C1 segment of cervical spinal cord (tissue), 14 donors: Measurements from ENCODE around the gene KIRREL3.

Source experiments
- DNase-seq, 14 donors: peaks; one replicate each; lab custom pipeline; 2025; lab: John Stamatoyannopoulos, UW

The KIRREL3 gene

DNA sequence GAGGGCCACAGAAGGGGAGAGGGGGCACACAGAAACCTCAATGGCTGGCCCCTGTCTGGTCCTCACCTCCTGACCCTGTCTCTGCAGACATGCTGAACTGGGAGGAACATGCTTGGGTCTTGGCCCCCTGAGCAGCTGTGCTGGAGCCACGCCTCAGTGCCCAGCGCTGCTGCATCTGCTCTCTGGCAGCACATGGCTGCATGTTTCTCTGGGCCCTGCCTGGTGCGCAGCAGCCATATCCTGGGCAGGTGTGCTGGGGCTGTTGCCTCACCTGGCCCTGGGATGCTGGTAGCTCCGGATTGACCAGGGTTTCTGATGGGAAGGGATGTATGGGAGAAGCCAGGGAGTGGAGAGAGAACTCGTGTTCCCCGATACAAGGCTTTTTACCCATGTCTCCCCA is 397.1 kb downstream of the KIRREL3 start:
- DNase-seq: peak in 1 of 14 donors; percentile 42

DNA sequence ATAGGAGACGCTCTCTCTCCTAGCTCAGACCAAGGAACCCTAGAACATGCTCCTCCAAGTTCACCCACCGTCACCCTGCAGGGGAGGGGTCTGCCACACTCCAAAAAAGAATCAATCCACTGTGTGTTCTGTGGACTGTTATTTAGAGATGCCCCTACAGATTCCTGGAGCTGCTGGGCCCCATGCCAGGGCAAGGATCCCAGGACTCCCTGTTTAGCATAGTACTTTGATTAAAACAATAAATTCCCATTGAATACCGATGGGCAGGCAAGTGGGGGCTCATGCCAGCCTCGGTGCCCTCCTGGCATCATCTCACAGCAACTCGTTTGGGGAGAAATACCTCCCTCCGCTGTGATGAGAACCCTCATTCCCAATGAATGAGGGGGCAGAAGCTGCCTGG is 397.6 kb downstream of the KIRREL3 start:
- DNase-seq: peak in 3 of 14 donors; percentile 6 to 62 (median 30)

DNA sequence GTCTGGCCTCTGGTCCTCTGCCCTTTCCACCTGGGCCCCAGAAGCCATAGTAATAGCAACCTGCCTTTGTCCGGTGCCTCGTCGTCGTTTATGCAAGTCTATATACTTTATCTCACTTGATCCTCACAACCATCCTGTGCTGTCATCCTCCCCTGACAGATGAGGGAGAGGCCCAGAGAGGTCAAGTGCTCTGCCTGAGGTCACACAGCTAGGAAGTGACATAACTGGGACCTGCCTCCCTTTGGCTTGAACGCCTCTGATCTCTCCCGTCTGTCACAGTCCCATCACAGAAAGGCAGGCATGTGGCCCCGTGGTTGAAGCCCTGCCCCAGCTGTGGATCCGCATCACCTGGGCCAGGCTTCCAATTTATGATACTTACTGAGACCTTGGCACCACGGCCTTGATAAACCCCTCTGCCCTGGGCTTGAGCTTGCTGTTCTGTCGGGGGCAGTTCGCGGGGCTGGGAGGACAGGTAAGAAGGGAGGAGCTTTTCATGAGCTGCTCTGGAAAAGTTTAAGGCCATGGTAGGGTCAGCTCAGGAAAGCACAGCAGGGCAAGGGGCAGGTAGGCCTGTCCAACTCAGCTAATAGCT is 398.1 kb downstream of the KIRREL3 start:
- no peak for DNase-seq

DNA sequence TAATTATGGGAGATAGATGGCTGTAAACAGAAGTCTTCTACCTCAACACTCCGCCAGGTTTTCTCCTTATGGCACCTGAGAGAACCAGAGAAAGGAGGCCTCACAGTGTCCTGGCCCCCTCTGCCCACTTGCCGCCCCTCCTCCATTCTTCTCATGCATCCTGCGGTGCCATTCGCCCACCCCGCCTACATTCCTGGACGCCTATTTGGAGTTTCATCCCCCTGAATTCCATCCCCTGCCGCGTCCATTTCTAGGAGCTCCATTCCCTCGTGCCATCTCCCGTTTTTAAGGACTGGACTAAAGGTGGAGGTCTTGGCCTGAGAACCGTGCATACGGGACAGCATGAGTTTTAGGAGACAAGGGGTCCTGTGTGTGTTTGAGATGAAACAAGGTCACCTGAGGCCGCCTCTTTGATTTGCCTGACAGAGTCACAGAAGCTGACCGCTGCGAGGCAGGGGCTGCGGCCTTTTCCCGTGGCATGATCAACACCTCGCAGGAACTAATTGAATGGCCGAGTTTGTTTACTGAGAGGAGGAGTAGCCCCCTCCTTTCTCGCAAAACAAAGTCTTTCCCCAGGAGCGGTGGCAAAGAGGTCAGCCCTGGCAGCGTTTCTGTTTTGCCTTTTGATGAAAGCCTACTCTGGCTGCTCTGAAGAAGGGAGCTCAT is 398.9 kb downstream of the KIRREL3 start:
- no peak for DNase-seq

DNA sequence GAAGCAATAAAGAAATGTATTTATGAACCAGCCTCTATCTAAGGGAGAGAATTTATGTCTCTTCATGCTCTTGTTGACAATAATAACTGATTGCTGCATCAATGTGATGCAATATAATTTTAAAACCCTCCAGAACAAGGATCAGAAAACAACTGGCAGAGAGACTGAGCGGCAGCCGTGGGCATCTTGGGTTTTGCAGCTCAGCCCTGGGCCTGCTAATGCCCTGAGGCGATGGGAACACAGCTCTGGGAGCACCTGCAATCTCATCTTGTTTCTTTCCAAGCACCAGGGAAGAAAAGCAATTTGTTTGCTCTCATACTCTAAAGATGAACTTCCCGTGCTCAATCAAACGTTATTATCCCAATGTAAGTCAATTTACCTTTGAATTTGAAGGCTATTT is 399.4 kb downstream of the KIRREL3 start:
- DNase-seq: no peak

DNA sequence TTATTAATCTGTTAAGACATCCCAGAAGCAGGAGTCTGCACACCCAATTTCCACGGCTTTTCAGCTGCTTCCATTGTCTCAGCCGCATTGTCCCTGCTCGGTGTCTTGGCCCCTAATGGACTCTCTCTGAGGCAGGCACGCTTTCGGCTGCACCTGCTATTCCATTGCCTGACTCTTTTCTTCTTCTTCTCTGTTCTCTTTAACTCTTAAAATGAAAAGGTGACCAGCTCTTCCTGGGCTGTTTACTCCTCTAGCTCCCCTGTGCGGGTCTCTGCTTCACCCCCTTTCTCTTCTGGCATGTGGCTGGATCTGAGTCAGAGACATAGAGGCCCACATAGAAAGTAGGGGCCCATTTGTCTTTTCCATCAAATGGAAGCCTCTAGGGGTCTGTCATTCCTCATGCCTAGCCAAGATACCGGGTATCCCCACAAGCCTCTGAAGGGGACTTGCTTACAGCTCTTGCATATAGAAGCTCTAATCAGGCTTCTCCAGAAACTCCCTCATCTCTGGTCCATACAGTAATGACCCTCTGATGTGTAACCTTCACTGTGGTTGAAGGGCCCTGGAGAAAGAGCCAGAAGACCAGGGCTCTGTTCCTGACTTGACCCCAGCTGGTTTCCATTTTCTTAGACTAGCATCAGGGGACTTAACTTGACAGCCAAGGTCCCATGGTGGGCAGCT is 401.2 kb downstream of the KIRREL3 start:
- DNase-seq: no peak

DNA sequence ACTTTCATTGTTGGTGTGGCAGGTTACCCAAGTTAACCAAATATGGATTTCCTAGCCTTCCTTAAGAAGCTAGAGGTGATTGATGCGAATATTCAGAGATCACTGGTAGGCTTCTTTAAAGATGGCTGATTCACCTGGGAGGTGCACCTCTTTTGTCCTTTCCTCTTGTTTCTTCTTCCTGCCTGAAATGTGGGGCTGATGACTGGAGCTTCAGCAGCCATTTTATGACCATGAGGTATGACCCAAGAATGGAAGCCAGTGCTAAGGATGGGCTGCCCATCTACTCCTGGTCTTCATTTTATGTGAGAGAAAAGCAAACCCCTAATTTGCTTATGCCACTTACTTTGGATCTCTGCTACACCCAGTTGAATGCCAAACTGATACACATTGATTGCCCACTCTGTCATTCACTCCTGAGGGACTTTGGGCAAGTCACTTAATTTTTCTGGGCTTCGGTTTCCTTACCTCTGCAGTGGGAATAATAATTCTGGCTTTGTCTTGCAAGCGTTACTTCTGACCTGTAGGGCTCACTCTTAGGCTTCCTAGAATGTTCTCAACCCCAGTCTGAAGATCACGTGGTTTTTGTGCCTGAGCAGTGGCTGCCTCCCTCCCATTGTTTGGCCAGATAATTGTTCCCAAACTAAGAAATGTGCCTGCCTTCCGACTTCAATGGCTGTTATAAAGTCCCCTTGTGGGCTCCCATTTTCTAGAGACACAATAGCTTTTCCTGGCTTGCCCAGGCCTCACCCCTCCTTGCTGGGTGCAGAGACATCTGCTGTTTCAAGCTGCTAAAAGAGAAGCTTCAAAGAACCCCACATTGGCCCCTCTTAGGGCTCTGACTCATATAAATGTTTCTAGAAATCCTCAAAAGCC is 402.0 kb downstream of the KIRREL3 start:
- DNase-seq: no peak

DNA sequence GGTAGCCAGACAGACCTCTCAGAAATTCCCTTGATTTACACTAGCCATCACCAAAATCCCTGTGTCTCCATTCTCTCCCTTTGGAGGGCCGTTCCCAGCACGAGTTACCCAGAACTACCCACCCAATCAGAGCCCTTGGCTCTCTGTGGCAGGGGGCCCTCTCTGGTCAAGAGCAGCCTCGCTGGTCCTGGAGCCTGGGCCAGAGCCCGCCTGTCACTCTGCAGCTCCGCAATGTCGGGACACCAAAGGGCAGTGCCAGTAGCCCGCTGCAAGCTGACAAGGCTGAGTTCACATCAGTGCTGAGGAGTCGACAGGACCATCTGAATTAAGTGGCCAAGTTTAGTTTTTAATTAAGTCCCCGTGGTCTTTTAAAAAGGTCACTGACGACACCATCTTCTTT is 403.5 kb downstream of the KIRREL3 start:
- no peak for DNase-seq

DNA sequence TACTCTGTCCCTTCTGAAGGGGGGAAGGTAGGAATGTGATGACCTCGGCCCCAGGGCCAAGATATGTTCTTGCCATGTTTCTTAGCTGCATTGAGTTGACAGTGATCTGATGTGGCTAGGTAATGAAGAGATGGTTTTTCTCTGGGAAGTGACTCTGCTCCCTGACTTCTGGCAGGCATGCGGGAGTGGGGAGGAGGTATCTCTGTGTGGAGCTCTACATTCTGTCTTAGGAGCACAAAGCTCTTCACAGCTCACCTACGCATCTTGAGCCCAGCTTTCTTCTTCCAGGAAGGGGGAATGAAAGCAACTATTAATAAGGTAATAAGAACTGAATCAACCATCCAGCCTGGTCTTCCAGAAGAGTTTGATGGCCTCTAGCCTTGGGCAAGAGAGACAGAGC is 404.1 kb downstream of the KIRREL3 start:
- no peak for DNase-seq

DNA sequence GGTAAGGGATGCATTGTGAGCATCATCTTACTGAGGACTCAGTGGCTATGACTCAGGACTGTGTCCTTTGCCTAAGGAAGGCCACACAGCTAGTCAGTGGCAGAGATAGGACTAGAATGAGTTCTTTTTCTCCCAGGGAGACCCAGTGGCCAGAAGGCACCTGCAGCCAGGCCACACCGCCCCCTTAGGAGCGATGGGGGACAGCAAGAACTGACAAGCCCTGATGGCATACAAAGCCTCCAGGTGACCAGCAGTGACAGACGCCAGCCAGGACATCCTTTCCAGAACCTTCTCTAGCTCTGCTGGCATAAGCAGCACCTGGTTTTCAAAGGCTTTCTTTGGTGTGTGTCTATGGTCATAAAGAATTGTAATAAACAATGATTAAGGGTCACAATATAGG is 405.0 kb downstream of the KIRREL3 start:
- DNase-seq: no peak

DNA sequence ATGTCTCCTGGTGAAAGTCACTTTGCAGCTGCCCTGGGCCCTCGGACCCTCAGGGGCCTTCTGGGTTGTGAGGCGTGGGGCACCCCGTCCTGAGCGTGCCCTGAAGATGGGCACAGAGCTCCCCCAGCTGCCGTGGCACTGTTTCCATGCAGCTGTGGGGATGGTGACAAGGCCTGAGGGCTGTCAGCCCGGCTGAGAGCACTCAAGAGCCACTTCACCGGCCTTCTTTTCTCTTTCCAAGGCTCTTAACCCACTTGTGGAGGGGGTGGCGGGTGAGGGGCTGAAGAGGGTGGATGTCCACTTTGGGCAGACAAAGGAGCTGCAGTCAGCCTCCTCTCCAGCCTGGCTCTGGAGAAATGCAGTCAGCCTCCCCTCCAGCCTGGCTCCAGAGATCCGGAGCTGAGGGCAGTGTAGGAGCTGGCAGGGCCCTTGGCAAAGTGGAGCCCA is 405.6 kb downstream of the KIRREL3 start:
- peak in 1 of 14 donors; percentile 6 for DNase-seq

DNA sequence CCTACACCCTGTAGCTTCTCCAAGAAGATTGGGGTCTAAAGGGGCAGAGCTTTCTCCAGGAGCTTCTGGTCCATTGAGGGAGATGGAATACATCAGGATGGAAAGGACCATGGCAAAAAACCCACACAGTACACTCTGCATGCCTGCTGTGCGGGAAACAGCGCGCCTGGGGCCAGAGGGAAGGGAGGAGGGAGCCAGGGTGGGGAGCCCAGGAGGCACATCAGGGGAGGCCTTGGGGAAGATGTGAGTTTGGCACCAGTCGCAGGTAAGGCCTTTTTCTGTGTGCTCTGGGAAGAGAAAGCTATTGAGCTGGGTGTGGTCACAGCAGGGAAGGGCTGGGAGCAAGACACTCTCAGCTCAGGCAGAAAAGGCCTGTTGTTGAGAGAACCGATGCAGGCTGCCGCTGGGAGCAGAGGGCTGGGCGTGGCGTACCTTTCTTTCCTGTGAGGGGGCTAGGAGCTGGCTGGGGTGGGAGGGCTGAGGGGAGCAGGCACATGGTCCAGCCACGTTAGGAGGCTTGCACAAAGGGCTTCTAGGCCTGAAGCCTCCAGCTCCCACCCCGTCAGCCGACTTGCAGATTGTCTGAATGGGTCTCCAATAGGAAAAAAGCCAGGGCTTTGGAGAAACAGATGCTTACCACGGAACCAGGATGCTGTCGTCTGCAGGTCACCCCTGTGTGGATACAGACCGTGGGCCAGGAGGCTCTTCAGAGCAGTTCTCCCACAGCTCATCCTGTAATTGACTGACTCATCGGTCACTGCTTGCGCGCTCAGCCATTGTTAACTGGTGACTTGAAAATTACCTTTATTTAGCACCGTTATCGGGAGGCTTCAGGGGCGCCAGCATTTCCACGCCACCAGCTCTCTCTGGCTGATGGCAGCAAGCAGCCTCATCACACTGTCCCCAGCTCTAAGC is 407.8 kb downstream of the KIRREL3 start:
- DNase-seq: no peak

DNA sequence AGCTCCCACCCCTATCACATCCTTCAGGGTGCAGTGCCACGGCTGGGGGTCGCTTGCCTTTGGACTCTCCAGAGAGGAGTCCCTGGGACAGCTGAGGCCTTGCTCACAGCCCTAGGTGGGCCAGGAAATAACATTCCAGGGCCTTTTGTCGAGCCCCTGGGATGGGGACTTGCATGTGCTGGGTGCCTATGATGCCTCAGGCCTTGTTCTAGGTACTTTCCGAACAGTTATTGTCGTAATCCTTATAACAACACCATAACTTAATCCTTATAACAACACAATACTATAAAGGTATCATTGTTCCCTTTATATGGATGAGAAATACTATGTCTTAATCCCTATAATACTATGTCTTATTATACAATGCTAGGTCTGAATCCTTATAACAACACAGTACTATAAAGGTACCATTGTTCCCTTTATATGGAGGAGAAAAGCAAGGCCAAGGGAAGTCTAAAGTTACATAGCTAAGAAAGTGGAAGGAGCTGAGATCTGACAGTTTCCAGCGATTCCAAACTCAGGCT is 408.5 kb downstream of the KIRREL3 start:
- no peak for DNase-seq

DNA sequence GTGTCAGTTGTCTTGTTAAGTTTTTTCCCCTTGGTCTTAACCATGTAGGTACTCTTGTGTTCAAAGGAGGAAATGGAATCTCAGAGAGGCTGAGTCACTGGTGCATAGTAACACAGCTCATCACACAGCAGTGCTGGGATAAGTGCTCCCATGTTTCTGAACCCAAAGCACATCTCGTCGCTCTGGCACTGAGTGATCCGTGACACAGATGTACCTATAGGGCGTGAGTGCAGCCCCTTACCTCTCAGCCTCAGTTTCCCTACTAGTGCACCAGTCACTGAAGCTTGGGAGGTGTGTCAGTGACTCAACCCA is 411.1 kb downstream of the KIRREL3 start:
- DNase-seq: no peak

DNA sequence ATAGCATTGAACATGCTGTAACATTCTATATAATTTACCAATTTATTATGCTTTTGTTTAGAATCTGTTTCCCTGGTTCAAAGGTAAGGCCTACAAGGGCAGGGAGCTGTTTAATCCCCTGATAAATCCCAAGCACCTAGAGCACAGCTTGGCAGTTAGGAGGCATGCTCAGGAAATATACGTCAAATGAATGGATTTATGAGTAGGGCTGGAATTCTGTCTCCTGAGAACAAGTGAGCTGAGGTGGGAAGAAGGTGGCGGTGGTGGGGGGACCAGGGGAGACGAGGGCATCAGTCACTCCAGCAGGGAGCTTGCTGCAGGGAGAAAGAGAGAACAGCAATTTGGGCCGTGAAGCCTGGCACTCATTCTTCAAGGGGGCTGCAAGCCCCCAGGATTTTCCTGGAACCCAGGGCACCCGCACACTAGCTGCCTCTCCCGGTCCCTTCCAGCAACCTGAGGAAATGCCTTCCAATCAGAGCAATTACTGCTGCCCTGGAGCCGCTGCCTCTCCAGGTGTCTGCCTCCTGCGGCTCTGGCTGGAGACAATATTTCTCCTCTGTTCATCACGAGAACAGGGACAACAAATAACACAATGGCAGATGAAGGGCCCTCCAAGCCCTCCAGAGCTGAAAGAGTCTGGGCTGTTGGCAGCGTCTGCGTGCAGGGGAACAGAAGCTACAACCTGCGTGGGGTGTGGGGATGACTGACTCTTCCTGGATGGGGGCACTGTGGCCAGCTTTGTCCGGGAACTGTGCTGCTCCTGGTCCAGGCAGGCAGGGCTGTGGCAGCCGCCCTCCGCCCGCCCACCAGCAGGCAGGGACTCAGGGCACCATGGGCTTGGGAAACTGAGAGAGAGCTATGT is 411.7 kb downstream of the KIRREL3 start:
- DNase-seq: no peak

DNA sequence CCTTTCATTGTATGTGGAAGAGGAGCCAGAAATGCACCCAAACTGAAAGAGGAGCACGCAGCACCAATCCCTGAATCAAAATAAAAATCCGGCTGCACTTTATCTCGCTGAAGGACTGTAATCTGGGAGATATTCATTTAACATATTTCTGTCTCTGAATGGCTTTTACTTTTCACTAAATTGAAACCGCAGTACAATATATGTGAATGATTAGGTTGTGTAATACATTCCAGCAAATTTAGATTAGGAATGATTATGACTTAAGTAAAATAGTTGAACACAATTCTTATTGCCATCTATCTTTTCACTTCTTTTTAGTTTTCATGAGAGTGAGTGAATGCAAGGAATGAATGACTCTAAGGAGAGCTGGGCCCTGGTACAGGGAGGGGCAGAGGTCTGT is 413.0 kb downstream of the KIRREL3 start:
- DNase-seq: no peak

DNA sequence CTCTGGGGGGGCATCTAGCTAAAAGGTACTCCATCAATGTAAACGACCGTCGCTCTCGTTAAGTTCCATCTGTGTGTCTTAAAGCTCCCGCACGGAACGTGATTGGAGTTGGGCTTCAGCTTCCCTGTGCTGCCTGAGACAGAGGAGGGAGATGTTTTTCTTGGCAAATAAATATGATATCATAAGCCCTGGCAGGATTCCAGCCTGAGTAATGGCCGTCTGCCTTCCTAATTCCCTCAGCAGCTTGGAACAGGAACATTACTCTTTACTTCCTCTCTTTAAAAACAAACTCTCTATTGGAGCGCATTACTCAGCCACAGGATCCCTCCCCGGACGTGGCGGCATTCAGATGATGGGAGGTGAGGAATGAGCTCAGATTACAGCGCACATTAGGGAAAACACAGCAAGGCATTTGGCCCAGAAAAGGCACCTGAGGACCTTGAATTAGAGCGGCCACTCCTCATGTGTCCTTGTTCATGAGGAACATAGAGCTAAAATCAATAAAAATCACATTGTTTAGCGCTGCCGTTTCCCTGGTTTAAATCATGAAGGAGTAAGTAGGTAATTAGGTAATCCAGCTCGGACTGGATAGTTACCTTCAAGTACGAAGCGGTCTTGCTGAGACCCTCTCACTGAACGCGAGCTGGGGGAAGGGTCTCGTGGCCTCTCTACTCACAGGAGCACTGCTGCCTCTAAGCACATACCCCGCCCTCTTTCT is 414.6 kb downstream of the KIRREL3 start:
- DNase-seq: peak in 1 of 14 donors; percentile 62

DNA sequence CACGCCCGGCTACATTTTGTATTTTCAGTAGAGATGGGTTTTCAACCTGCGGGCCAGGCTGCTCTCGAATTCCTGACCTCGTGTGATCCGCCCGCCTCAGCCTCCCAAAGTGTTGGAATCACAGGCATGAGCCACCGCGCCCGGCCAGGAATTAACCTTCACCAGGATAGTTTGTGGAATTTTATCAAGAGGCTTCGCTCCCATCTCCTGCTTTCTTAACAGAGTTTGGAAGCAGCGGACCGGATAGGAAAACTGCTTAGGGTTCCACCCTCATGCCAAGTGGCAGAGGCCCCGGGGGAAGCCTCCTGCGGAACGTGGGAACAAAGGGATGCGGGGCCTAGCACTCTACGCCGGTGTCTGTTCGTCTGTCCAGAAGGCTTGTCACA is 415.2 kb downstream of the KIRREL3 start:
- DNase-seq: no peak
